HG03521 (cell line): ENCODE results near the gene PPDPF.
"Not testable (repeated sequence)": the region's sequence is repeated elsewhere in the genome, so short reads cannot be mapped to it uniquely, and the experiment has no call there.

Experiments used
- ATAC-seq: cut with Tn5 transposase; IDR thresholded peaks from one replicate; pipeline ENCODE4 v1.9.1; 2021; ENCODE audit warnings: mild to moderate bottlenecking, moderate library complexity; ENCODE audit not compliant: unreplicated experiment

PPDPF gene

DNA sequence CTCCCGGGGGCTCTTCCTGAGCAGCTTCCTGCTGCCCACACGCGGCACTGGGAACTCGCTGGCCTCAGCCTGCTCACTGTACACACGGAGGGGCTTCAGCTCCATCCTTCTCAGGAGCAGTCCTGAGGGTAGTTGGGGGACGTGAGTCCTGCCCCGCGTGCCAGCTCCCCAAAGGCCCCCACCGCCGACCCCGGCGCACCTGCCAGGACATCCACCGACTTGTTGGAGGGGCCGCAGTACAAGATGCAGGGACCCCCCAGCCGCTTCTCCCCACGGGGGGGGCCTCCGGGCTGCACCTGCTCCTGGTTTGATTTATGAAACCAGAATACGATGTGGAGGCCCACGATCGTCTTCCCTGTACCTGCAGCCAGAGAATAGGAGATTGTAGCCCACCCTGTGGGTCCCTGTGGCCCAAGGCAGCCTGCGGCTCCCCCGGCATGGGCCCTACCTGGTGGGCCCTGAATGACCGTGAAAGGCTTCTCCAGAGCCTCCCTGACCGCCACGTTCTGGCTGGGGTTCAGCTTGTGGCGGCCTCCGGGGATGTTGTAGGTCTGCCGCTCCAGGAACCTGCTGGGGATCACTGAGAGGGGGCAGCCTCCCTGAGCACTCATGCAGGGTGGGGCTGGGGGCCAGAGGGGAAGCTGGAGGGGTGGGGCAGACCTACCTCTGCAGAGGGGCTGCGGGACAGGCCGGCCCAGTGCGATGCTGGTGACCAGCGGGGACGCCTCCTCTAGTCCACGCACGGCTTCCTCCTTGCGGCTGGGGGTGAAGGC lies 41.2 kb downstream of the PPDPF start:
- no peak for ATAC-seq

DNA sequence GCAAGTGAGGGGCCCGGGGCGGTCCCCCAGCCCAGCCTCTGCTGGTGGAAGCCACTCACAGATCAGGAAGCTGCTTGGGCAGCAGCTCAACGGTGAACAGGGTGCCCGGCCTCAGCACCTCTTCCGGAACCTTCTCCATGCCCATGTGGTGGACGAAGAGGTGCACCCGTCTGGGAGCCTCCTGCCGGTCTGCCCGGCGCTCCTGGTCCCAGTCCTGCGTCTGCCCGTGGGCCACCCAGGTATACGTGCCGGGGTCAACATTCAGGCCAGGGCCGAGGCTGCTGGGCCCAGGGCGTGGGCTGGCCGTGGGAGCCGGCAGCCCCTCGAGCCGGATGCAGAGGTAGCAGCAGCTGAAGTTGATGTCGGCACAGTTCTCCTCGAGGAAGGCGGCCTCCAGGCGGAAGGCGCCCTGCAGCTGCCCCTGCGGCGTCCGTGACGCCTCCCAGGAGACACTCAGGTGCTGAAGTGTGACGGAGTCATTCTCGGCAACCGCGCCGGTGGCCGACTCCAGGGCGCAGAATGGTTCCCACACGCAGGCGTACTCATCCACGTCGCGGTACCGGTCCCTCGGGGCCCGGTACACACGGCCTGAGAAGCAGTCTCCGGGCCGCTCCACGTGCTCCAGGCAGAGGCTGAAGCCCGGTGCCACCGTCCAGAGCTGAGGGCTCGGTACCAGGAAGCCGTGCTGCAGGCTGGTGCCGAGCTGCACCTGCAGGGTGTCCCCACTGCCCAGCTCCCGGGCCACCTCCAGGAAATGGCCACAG lies 42.1 kb downstream of the PPDPF start:
- ATAC-seq: no peak

DNA sequence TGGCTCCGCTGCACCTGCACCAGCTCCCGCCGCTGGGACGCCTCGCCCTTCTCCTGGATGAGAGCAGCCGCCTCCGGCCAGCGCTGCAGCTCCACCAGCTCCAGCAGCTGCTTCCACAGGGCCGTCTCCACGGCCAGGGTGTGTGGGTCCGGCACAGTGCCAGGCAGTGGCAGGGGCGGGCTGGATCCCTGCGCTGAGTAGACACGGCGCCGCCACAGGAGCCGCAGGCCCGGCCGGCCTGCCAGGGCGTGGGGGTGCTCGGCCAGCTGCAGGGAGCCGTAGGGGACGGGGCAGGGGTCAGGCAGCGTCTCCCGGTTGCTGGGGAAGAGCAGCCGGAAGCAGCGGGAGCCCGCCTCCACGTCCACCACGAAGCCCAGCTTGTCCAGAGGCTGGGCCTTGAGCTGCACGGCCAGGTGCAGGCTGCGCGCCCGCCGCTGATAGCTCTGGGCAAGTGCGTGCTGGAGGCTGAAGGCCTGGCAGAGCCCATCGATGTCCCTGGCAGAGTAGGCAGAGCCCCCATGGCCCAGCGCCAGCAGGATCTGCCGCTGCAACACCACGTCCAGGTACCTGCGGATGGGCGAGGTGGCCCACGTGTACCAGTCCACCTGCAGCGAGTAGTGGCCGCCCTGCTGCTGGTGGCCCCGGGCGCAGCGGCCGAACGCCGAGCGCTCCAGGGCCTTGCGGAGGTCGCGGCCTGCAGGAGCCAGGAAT lies 42.8 kb downstream of the PPDPF start:
- ATAC-seq: no peak

DNA sequence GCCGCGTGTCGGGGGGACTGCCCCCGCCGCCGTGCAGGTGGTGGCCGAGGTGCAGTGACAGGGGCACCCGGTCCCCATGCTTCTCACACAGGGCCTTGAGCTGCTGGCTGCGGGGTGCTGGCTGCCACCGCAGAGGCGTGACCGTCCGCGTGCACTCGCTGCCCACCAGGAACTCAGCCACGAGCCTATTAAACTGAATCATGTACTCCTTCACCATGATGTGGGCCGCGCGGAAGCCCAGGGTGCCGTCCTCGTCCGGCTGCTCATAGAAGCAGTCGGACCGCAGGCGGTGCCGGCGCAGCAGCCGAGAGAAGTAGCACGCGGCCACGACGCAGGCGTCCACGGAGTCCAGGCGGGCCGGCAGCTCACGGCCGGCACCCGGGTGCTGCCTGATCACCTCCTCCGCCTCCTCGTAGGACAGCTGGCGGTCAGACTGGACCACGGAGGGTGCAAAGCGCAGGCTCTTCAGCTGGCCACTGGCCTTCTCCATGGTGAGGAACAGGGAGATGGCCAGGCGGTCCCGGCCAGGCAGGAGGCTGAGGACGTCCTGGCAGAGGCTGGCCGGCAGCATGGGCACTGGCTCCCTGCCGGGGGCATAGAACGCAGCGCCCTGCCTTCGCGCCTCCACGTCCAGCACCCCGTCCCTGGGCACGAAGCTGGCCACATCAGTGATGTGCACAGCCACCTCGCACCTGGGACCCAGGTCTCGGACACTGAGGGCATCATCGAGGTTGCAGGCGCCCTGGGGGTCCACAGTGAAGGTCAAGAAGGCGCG lies 43.7 kb downstream of the PPDPF start:
- ATAC-seq: no peak

DNA sequence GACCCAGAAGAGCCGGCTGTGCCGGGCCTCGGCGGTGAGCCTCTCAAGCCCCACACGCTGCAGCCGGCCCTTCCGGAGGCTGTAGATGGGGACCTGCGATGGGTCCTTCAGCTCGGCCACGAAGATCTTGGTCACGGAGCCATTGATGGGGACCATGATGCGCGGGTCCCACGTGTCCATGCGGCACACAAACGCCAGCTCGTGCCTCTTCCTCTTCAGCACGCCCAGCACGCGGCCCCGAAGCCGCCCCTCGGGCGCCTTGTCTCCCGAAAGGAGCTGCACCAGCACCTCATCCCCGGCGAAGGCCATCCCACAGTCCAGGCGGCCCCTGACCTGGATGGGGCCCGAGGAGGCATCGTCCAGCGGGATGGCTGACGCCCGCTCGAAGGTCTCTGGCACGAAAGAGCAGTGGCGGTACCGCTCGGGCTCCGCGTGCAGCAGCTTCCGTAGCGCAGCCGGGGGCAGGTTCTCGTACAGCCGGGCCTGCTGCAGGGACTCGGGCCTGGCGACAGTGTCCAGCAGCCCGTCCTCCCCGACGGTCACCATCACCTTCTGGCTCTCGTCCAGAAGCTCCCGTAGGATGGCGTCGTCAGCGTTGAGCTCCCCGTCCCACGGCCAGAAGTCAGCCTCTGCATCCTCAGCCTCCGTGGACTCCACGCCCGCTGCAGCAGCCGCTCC lies 44.6 kb downstream of the PPDPF start:
- no peak for ATAC-seq

DNA sequence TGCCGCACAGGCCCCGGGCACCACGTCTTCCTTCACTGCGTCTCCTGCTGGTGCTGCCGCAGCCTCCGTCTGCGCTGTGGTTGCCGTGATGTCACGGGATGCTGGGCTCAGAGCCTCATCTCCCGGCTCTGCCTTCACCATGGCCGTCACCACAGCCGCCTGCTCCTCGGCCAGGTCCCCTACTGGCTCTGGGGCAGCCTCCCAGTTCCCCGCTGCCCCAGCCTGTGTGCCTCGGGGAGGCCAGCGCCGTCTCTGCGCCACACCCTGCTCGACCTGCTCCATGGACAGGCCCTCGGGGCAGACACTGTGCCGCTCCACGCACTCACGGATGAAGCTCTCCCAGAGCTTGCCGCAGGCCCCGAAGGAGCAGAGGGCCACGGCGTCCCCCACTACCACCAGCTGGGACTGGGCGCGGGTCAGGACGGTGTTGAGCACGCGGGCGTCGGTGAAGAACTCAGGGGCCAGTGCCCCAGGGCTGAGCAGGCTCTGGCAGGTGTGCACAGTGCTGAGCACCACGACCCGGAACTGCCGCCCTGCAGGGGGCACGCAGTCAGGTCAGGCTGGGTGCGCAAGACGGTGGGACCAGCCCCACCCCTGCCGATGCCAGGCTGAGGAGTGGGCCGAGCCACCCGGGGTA lies 45.3 kb downstream of the PPDPF start:
- no peak for ATAC-seq

DNA sequence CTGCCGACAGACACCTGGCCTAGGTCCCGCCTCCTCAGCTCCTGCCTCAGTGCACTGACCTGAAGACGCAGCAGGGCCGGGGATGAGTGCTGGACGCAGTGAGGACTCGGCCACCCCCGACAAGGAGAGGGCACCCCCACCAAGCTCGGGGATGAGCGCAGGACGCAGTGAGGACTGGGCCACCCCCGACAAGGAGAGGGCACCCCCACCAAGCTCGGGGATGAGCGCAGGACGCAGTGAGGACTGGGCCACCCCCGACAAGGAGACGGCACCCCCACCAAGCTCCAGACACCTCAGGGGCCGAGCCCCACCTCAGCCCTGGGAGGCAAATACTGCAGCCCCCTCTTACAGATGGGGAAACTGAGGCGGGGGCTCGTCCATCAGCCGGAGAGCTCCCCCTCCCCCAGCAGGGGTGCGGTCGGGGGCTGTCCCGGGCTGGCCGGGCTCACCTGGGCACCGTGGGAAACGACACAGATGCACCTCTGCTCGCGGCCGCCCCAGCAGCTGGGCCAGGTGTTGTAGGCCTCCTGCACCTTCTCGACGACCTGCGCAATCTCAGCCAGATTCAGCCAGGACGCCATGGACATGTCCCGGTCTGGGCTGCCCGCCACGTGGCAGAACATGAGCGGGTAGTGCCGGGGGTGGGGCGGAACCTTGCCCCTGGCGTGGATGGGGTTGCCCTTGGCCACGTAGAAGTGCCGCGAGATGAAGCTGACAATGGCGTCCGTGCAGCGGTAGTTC lies 46.0 kb downstream of the PPDPF start:
- no peak for ATAC-seq

DNA sequence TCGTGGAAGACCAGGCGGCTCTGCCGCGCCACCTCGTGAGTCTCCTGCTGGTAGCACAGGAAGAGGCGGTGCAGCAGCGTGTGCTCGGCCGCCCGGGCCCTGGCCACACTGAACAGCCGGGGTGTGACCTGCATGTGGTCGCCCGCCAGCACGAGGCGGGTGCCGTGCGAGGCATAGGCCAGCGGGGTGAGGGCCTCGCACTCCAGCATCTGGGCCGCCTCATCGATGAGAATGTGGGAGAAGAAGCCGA lies 46.5 kb downstream of the PPDPF start:
- no peak for ATAC-seq

DNA sequence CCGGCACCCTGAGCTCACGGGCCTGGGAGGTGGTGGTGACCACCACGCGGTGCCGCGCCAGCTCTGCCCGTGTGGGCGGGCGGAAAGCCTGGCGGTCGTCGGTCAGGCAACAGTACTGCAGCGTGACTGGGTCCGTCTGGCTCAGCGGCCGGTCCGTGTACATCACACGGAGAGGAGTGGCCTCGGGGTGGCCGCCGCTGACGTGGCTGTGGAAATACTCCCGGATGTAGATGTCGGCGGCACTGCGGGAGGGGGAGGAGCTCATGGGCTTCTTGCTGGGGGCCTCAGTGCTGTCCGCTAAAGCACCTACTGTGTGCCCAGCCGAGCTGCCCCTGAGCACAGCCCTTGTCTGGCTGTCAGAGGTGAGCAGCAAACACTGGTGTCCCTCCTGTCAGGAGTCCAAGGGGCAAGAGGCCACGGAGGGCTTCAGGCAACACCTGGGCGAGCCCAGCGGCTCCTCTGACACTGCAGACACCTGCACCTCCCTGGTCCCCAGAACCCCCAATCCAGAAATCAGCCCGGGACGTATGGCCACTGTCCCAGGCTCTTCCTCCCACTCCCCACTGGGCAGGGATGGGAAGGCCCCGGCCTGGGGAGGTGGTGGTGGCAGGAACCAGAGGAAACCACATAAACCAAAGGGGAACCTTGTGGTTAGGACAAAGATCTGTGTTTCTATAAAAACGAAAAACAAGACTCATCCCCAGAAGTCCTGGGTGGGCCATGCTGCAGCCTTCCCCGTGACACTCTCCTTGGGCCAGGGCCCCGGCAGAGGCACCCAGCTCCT lies 47.0 kb downstream of the PPDPF start:
- peak; percentile 46 for ATAC-seq

DNA sequence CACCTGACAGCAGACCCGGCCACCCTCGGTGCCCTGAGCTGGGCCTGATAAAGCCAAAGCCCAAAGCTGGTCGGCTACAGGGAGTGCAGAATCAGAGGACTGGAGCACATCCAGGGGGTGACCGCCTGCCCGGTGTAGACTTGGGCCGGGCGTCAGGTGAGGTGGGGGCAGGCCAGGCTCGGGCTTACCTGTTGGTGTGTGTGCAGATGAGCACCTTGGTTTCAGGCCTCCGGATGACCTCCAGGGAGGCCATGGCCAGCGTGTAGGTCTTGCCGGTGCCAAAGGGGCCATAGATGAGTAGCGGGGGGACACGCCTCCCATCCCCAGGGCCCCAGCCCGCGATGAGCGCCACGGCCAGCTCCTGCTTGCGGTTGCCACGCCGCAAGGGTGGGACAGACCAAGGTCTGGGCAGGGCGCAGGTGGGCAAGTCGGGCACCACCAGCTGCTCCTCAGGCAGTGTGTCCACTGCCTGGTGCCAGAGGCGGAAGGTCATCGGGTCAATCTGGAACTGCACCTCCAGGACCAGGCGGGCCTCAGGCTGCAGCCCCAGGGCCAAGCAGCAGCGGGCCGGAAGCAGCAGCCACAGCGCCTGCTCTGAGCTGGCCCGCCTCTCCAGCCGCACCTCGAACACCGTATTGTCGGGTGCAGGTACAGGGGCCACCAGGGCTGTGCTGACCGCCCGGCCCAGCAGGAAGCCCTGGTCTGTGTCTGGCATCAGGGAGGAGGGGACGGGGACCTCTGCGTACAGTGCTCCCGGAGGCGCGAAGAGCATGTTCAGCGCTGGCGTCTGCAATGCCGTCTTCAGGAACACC lies 47.8 kb downstream of the PPDPF start:
- ATAC-seq: no peak

DNA sequence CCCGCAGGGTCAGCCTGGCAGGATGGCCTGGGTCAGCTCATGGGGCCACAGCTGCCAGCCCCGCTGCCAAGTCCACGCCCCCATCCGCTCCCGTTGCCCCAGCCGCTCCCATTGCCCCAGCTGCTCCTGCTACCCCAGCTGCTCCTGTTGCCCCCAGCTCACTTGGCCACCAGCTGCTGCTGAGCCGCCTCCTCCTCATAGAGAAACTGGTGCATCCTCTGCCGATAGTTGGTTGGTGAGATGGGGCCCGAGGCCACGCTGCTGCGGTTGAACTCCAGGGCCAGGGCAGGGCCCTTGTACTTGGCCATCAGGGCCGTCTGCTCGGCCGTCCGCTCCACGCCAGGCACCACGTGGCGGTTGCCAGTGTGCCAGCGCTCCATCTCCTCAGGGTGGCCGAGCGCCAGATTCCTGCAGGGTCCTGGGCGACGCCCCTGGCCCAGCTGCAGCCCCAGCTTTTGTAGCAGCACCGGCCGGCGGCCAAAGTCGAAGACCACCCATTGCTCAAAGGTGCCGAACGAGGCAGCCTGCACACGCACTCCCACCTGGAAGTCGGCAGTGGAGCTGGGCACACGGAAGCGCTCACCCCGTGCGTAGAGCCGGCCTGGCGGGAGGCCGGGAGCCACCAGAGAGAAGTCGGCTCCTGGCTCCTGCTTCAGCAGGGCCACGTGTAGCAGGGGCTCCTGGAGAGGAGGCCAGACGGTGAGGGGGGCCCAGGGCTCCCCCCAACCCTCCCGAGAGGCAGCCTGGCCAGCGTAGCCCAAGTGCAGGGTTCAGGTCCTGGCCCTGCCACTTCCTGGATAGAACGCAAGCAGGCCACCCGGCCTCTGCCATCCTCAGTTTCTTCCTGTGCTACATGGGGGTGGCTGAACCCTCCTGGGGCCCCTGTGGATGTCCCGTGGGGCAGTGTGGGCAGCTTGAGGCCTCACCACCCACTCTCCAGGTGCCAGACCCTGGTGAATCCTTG lies 48.7 kb downstream of the PPDPF start:
- no peak for ATAC-seq

DNA sequence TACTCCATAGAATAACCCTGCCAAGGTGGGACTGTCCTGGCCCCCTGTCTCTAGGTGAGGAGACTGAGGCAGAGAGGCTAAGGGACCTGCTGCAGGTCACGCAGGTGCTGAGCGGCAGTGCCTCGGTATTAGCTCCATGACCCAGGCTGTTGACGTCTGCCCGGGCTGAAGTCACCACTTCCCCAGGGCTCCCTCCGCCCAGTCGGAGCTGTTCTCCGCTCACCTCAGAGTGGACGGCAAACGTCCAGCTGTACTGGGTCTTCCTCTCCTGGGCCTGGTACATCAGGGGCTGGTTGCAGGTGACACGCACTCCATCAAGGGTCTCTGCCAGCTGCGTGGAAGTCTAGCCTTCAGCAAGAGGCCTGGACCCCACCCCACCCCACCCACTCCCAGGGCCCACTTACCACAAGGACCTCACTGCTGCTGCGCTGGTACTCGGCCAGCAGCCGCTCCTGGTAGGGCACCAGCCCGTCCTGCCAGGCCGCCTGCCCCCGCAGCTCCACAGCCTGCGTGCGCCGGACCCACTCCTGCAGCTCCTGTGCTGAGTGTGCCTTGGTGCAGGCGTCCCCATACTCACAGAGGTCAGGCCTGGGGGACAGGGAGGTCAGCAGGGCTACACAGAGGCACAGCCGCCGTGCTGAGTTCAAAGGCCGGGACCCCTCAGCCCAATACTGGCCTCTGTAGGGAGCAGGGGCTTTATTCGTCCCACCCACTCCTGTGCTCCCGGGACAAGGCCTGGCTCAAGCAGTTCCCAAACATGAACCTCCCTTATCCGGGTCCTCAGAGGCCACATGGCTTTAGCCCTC lies 49.9 kb downstream of the PPDPF start:
- ATAC-seq: no peak

DNA sequence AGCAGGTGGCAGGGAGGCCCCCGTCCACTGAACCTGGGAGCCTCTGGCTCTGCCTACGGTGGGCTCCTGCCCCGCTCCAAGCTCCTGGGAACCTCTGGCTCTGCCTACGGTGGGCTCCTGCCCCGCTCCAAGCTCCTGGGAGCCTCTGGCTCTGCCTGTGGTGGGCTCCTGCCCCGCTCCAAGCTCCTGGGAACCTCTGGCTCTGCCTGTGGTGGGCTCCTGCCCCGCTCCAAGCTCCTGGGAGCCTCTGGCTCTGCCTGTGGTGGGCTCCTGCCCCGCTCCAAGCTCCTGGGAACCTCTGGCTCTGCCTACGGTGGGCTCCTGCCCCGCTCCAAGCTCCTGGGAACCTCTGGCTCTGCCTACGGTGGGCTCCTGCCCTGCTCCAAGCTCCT lies 50.5 kb downstream of the PPDPF start:
- ATAC-seq: not testable (repeated sequence)
